Activated naive CD8-positive, alpha-beta T cell treated with anti-CD3 and anti-CD28 coated beads, Interleukin-2, amount 10 ng/mL, durations not matched to agents 7 days and 5 days (primary cell): ENCODE data around the gene SCN4A. TPM values are rescaled to one million over a fixed set of nuclear protein-coding genes. Genes with fewer than 3 reads are reported as not detected.
A peak's percentile ranks its signal among the peaks of the same experiment; 100 is the strongest.

Experiments
- ATAC-seq: fragments of 150-1000 bp; cut with Tn5 transposase; one replicate; pipeline ENCODE4 v1.10.0; 2021; ENCODE audit warnings: low read depth, moderate library complexity
- POLR2A ChIA-PET: fragments of 350-600 bp; sonication (Branson Sonifier 250); formaldehyde crosslinking; loops from one replicate; lab custom pipeline; 2021; ENCODE audit warnings: antibody characterized with exemption; lab: Charles Lee
- DNase-seq: peaks from one replicate; pipeline ENCODE4 v3.0.0; 2021
- H3K27ac Mint-ChIP-seq: one replicate; pipeline ENCODE4 v1.8.0; 2022; ENCODE audit warnings: mild to moderate bottlenecking, mixed read lengths
- H3K27me3 Mint-ChIP-seq: one replicate; pipeline ENCODE4 v1.8.0; 2022; ENCODE audit warnings: mild to moderate bottlenecking, moderate library complexity, mixed read lengths
- H3K36me3 Mint-ChIP-seq: one replicate; pipeline ENCODE4 v1.8.0; 2021; ENCODE audit warnings: mild to moderate bottlenecking, mixed read lengths
- H3K4me1 Mint-ChIP-seq: one replicate; pipeline ENCODE4 v1.8.0; 2021; ENCODE audit warnings: mixed read lengths
- H3K4me3 Mint-ChIP-seq: one replicate; pipeline ENCODE4 v1.8.0; 2022; ENCODE audit warnings: mild to moderate bottlenecking, moderate library complexity, mixed read lengths
- H3K9me3 Mint-ChIP-seq: one replicate; pipeline ENCODE4 v1.8.0; 2021; ENCODE audit warnings: mixed read lengths
- total RNA-seq, 2 experiments: library from RNA; stranded (reverse); gene quantifications; one replicate each; pipeline ENCODE4 v1.2.3, GENCODE V29; 2021

SCN4A gene
- total RNA-seq, 2 experiments from 2014 or later, result not detected

- Mint-ChIP-seq H3K27ac (no peak overlapping the region), H3K9me3 (no peaks in the 10 kb centered on the region), H3K27me3 (peaks cover 2% of the 10 kb centered on the region), H3K4me1 (peaks cover 14% of the 10 kb centered on the region), H3K36me3 (no peaks in the 10 kb centered on the region), H3K4me3 (no peak overlapping the region)
- peak; percentile 53 for DNase-seq
- ATAC-seq, result no peak
- POLR2A ChIA-PET, result interaction anchor here (1.3 kb wide), 1 partner anchor 19 kb away, joined by 4 read pairs; the partner anchor contains the start of gene CD79B
These were observed 21.5 kb downstream of the SCN4A start for GRCh38 chr17:63950940-63951907.

- ATAC-seq (no peak), DNase-seq (no peak)
- Mint-ChIP-seq H3K36me3 (no peaks in the 10 kb centered on the region), H3K27me3 (peaks cover 2% of the 10 kb centered on the region), H3K4me3 (no peak overlapping the region), H3K4me1 (peaks cover 16% of the 10 kb centered on the region), H3K9me3 (no peaks in the 10 kb centered on the region), H3K27ac (no peak overlapping the region)
- POLR2A ChIA-PET, result interaction anchor here (1.0 to 1.3 kb wide), 2 partner anchors 18 to 50 kb away, joined by 4 read pairs; partner anchors contain the start of gene CD79B
These were observed 23.0 kb downstream of the SCN4A start for GRCh38 chr17:63949576-63950250.

GRCh38 chr17:63948521-63948920 is 24.2 kb downstream of the SCN4A start:
- H3K4me1 Mint-ChIP-seq, result peaks cover 7% of the 10 kb centered on the region
- H3K27ac Mint-ChIP-seq, result no peak overlapping the region
- no peak for DNase-seq
- H3K27me3 Mint-ChIP-seq, result peaks cover 8% of the 10 kb centered on the region
- H3K9me3 Mint-ChIP-seq, result no peaks in the 10 kb centered on the region
- POLR2A ChIA-PET, result interaction anchor here (1.0 kb wide), 1 partner anchor 51 kb away, joined by 4 read pairs; no protein-coding TSS in a partner anchor
- ATAC-seq, result no peak
- H3K4me3 Mint-ChIP-seq, result no peak overlapping the region
- H3K36me3 Mint-ChIP-seq, result no peaks in the 10 kb centered on the region

- Mint-ChIP-seq H3K36me3 (no peaks in the 10 kb centered on the region), H3K27me3 (peaks cover 11% of the 10 kb centered on the region), H3K4me3 (no peak overlapping the region), H3K4me1 (peaks cover 7% of the 10 kb centered on the region), H3K9me3 (no peaks in the 10 kb centered on the region), H3K27ac (no peak overlapping the region)
- DNase-seq (no peak), ATAC-seq (no peak)
- POLR2A ChIA-PET, result interaction anchor here (1.7 kb wide), 1 partner anchor 19 kb away, joined by 4 read pairs; no protein-coding TSS in a partner anchor
These were observed 24.9 kb downstream of the SCN4A start for GRCh38 chr17:63947711-63948330.

- Mint-ChIP-seq H3K4me3 (peak overlapping the region; percentile 83), H3K36me3 (no peaks in the 10 kb centered on the region), H3K9me3 (no peaks in the 10 kb centered on the region), H3K4me1 (peaks cover 7% of the 10 kb centered on the region), H3K27me3 (peaks cover 17% of the 10 kb centered on the region), H3K27ac (peak overlapping the region; percentile 78)
- peak; percentile 72 for DNase-seq
- peak; percentile 89 for ATAC-seq
- POLR2A ChIA-PET, result interaction anchor here (1.3 to 2.0 kb wide), 6 partner anchors 10 to 74 kb away, joined by 3 to 11 read pairs (median 6); partner anchors contain the start of genes CD79B, GH1 and ICAM2
These were observed 26.0 kb downstream of the SCN4A start for GRCh38 chr17:63946440-63947363.

GRCh38 chr17:63945784-63946439 is 26.8 kb downstream of the SCN4A start:
- Mint-ChIP-seq H3K9me3 (no peaks in the 10 kb centered on the region), H3K27ac (no peak overlapping the region), H3K4me3 (peak overlapping the region; percentile 83), H3K4me1 (peaks cover 7% of the 10 kb centered on the region), H3K36me3 (no peaks in the 10 kb centered on the region), H3K27me3 (peaks cover 23% of the 10 kb centered on the region)
- POLR2A ChIA-PET, result interaction anchor here (1.3 to 2.0 kb wide), 6 partner anchors 10 to 74 kb away, joined by 3 to 11 read pairs (median 6); partner anchors contain the start of genes CD79B, GH1 and ICAM2
- peak; percentile 52 for DNase-seq
- no peak for ATAC-seq

GRCh38 chr17:63944736-63945499 is 27.8 kb downstream of the SCN4A start:
- Mint-ChIP-seq H3K4me1 (peaks cover 7% of the 10 kb centered on the region), H3K27ac (no peak overlapping the region), H3K36me3 (no peaks in the 10 kb centered on the region), H3K4me3 (no peak overlapping the region), H3K27me3 (peaks cover 23% of the 10 kb centered on the region), H3K9me3 (no peaks in the 10 kb centered on the region)
- DNase-seq (no peak), ATAC-seq (no peak)
- POLR2A ChIA-PET, result no interaction called here

- no peak for DNase-seq
- H3K4me1 Mint-ChIP-seq, result peaks cover 7% of the 10 kb centered on the region
- H3K9me3 Mint-ChIP-seq, result no peaks in the 10 kb centered on the region
- H3K27ac Mint-ChIP-seq, result no peak overlapping the region
- POLR2A ChIA-PET, result no interaction called here
- H3K36me3 Mint-ChIP-seq, result no peaks in the 10 kb centered on the region
- no peak for ATAC-seq
- no peak overlapping the region for H3K4me3 Mint-ChIP-seq
- H3K27me3 Mint-ChIP-seq, result peaks cover 25% of the 10 kb centered on the region
These were observed 29.0 kb downstream of the SCN4A start for GRCh38 chr17:63943745-63944144.

GRCh38 chr17:63942309-63942985 is 30.3 kb downstream of the SCN4A start:
- Mint-ChIP-seq H3K27me3 (peaks cover 25% of the 10 kb centered on the region), H3K36me3 (no peaks in the 10 kb centered on the region), H3K4me3 (no peak overlapping the region), H3K27ac (no peak overlapping the region), H3K4me1 (peaks cover 7% of the 10 kb centered on the region), H3K9me3 (no peaks in the 10 kb centered on the region)
- POLR2A ChIA-PET, result interaction anchor here (1.0 kb wide), 1 partner anchor 35 kb away, joined by 3 read pairs; no protein-coding TSS in a partner anchor
- no peak for DNase-seq
- ATAC-seq, result no peak

GRCh38 chr17:63941751-63942150 is 31.0 kb downstream of the SCN4A start:
- peaks cover 25% of the 10 kb centered on the region for H3K27me3 Mint-ChIP-seq
- POLR2A ChIA-PET, result interaction anchor here (1.0 kb wide), 1 partner anchor 36 kb away, joined by 3 read pairs; no protein-coding TSS in a partner anchor
- H3K27ac Mint-ChIP-seq, result no peak overlapping the region
- H3K4me1 Mint-ChIP-seq, result peaks cover 7% of the 10 kb centered on the region
- DNase-seq, result no peak
- no peak overlapping the region for H3K4me3 Mint-ChIP-seq
- no peak for ATAC-seq
- H3K36me3 Mint-ChIP-seq, result no peaks in the 10 kb centered on the region
- no peaks in the 10 kb centered on the region for H3K9me3 Mint-ChIP-seq

- Mint-ChIP-seq H3K9me3 (no peaks in the 10 kb centered on the region), H3K4me1 (peaks cover 3% of the 10 kb centered on the region)
These were observed 31.6 kb downstream of the SCN4A start for GRCh38 chr17:63941162-63941561.

More at GRCh38 chr17:63941162-63941561, 31.6 kb downstream of the SCN4A start:
- peaks cover 25% of the 10 kb centered on the region for H3K27me3 Mint-ChIP-seq
- H3K36me3 Mint-ChIP-seq, result no peaks in the 10 kb centered on the region
- ATAC-seq (no peak), DNase-seq (no peak)
- H3K27ac Mint-ChIP-seq, result no peak overlapping the region
- H3K4me3 Mint-ChIP-seq, result no peak overlapping the region
- POLR2A ChIA-PET, result no interaction called here
